PC-3 (cell line): ENCODE measurements around the gene CAMK1G.

ENCODE experiments used
- EZH2phosphoT487 ChIP-seq: fragments of 300-600 bp; sonication (generic); IDR thresholded peaks from 2 replicates; pipeline ENCODE4 v1.6.1; 2018; ENCODE audit warnings: mild to moderate bottlenecking, antibody characterized with exemption, low read length, borderline replicate concordance
- TF ChIP-seq, protein P1 (sequence below): fragments of 300-600 bp; sonication (generic); conservative IDR thresholded peaks from 2 replicates; pipeline ENCODE4 v1.5.1; 2017; ENCODE audit warnings: antibody characterized with exemption, low read depth, mild to moderate bottlenecking, low read length

DNA sequence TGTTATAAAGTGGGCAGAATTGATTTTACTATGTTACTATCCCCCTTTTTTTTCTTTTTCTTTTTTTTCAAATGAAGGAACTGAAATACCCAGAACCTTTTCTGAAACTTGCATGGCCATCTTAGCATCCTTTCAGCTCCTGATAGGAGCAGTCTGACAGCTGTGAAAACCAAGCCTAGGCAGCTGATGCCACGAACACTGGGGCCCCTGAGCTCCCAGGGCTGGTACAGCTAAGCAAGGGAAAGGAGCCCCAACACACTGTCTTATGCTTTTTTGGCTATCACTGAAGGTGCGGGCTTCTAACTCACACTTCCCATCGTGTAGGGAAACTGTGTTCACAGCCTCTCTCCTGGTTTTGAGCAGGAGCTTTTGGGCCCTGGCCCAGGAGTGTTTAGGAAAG lies 23.0 kb upstream of the CAMK1G start:
- TF ChIP-seq, protein P1, sequence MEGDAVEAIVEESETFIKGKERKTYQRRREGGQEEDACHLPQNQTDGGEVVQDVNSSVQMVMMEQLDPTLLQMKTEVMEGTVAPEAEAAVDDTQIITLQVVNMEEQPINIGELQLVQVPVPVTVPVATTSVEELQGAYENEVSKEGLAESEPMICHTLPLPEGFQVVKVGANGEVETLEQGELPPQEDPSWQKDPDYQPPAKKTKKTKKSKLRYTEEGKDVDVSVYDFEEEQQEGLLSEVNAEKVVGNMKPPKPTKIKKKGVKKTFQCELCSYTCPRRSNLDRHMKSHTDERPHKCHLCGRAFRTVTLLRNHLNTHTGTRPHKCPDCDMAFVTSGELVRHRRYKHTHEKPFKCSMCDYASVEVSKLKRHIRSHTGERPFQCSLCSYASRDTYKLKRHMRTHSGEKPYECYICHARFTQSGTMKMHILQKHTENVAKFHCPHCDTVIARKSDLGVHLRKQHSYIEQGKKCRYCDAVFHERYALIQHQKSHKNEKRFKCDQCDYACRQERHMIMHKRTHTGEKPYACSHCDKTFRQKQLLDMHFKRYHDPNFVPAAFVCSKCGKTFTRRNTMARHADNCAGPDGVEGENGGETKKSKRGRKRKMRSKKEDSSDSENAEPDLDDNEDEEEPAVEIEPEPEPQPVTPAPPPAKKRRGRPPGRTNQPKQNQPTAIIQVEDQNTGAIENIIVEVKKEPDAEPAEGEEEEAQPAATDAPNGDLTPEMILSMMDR = no peak
- TF ChIP-seq EZH2phosphoT487 = no peak
